ENCODE data around the gene NR6A1.
A peak's percentile ranks its signal among the peaks of the same experiment; 100 is the strongest.

Gene NR6A1

DNA sequence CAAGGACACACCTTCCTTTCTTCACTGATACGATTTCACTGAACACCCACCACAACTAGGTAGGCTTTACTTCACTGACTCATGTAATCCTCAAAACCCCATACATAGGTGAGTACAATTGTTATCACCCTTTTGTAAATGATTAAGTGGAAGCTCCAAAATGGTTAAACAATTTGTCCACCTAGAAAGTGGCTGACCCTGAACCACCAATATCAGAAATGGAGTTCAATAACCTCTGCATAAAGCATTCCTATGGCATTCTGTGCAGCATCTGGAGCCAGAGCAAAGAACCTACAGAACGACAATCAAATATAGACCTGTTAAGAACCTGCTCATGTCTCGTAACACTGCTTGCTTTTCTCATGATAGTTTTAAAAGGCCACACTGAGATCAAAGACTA is 213.2 kb downstream of the NR6A1 start:
- DNase-seq = no peak

DNA sequence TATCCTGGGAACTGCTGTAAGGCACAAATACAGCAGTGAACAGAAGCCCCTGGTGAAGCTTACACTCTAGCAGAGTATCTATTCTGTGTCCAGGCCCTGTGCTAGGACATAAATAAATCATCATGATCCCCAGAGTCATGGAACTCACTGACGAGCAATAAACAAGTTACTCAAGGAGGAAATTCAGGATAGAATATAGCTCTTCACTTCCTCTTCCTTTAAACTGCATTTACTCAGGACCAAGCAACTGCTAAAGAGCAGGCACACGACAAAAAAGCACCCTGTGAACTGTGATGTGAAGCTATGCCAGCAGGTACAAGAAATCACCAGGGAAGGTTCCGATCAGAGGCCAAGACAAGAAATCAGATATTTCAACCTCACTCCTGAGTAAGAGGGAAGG is 216.1 kb downstream of the NR6A1 start:
- DNase-seq = no peak

DNA sequence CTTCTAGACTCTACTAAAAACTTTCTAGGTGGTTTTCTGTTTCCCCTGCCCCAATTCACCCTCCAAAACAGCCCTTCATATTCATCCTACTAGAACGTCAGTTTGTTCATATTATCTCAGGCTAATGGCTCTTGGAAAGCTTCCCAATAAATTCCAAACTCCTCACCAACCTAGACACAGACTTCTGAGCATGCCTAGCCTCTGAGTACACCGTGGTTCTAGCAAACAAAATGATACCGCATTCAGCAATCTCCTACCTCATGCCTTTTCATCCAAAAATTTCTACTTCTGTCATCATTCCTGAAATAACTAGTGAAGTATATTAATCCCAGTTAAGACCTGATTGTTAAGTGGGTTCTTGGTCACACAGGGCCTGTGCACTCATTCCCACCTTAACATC is 217.4 kb downstream of the NR6A1 start:
- DNase-seq = no peak

DNA sequence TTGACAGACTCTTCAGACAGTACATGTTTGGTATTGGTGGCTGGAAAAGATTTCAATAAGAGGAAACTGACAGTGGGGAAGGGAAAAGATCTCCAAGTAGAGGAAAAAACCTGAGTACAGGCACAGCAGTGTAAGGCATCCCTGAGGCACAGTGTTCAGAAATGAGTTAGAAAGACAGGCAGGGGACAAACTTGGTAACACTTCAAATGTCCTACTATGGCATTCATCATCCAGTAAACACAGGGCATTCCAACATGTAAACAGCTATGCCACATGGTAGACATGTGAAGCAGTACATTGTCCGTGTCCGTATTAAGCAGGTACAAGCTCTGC is 218.9 kb downstream of the NR6A1 start:
- DNase-seq = no peak

DNA sequence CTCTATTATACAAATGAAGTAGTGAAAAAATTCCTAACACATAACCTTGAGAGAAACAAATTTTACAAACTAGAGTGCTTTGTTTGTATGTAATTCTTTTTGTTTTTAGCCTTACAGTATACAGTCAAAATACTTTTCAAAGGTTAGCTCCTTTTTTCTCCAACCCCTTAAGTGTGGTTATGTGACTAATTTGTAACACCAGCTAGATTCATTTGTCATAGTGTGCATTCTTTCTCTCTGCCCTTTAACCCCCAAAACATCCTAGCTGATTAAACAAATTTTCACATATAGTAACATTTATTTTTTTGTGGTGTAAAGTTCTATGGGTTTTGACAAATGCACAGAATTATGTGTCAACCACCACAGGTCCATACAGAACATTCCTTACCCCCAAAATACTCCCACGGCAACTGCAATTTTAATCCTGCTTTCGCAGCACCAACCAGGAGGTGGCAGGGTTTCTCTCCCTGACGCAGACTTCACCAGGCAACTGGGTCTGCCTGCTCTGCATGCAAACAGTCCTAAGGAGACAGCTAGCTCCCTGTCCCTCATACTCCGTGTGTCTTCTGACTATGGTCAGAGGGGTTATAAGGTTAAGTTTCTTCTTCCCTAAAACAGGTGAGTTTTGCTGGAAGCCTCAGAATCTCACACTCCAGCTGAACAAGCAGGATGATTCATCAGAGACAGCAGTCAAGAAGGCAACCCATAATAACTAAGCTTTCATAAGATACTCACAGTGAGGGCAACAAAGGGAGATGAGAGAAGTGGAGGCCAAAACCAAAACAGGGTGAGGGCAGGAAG is 219.4 kb downstream of the NR6A1 start:
- peak in 1 of 2 experiments; percentile 3 for DNase-seq

DNA sequence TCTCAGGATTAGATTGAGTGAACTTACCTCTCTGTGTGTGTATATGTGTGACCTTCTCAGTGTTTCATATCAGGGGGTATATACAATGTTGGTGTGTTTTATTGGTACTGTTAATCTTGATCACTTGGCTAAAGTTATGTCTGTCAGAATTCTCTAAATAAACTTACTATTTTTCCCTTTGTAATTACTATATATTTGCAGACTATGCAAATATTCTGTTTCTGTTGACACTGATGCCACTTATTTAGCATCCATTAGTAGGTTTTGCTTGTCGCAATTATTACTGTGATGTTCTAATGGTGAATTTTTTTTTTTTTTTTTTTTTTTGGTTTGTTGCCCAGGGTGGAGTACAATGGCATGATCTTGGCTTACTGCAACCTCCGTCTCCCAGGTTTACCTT is 221.0 kb downstream of the NR6A1 start:
- no peak for DNase-seq

DNA sequence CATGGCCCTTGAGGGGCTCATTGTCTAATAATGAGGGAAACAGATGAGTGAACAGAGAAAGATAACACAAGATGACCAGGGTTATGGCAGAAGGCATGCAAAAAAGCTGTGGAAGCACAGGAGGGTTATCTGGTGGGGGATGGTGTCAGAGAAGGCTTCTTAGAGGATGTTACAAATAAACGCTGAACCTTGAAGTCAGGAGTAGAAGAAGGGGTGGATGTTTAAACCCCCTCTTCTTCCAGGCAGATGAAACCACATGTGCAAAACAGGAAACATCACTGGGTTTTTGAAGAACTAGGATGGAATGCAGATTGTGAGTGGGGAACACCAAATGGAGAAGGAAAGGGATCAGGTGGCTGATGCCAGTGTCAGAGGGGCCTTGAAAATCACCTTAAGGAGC is 222.1 kb downstream of the NR6A1 start:
- DNase-seq = no peak

DNA sequence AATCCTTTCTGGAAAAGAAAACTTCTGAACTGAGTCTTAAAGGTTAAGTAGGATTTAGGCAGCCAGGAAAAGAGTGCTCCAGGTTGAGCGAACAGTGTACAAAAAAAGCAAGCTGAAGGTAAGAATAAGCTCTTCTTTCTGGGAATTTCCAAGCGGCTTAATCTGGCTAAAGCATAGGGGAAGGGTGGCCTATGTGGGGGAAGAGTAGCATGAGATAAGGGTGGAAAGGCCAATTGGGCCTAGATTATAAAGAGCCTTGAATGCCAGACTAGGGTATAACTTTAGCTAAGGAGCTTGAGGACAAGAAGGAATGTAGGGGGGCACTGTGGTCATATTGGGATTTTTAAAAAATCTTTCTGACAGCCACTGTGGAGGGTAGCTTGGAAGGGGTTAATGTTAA is 226.6 kb downstream of the NR6A1 start:
- DNase-seq = no peak

DNA sequence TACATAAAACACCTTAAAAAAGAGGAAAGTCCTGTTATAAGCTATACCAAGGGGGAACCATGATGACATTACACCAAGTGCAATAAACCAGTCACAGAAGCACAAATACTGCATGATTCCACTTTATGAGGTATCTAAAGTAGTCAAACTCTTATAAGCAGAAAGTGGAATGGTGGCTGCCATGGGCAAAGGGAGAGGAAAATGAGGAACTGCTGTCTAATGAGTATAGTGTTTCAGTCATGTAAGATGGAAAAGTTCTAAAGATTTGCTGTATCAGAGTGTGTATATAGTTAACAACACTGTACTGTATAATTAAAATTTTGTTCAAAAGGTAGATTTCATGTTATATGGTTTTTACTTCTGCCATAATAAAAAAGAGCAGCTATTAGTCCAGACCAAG is 229.3 kb downstream of the NR6A1 start:
- DNase-seq = no peak

DNA sequence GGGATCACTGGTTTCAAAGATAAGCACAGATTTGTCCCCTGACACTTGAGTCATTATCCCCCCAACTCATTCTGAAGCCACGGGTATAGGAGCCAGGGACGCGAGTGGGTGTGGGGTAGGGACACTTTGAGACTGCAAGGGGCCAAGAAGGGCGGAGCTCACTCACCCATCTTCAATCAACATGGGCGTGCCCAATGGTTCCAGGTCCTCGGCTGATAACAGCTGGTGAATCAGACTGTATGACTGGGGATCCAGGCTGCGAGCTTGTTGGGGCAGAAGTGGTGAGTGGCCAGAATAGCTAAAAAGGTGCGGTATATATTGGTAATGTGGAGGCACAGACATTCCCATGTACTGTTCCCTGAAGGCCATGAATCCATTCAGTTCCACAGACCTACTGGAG is 233.2 kb downstream of the NR6A1 start:
- DNase-seq = no peak

DNA sequence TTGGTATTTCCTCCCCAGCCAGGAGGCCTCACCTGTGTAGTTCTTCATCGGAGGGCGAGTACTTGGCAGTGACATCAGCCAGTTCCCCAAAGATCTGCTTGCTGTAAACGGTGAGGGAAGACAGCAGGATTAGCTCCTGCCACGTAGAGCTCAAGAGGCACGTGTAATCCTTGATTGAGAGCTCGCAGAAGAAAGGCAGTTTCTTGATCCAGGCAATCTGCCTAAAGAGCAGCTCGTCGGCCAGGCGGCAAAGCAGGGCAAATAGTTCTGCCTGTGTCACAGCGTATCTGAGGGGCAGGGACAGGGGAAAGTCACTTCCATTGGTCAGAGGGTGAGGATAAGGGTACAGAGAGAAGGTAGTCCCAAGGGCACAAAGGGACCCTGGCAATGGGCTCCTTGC is 235.3 kb downstream of the NR6A1 start:
- no peak for DNase-seq

DNA sequence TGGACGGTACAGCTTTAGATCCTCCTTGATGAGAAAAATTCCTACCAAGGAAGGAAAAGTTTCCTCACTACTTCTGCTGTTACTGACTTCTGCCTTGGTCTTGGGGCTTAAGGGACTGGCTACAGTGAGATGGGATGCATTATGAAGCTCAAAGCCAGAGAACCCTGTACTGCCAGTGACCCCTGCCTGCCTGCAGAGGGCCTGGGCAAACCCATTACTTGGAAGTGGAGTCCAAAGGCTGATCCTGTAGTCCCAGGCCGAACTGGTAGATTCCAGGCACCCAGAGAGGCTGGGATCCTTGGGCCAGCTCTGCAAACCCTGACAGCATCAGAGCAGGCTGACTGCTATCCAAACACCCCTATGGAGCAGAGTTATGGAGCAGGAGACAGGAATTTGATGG is 238.2 kb downstream of the NR6A1 start:
- no peak for DNase-seq

DNA sequence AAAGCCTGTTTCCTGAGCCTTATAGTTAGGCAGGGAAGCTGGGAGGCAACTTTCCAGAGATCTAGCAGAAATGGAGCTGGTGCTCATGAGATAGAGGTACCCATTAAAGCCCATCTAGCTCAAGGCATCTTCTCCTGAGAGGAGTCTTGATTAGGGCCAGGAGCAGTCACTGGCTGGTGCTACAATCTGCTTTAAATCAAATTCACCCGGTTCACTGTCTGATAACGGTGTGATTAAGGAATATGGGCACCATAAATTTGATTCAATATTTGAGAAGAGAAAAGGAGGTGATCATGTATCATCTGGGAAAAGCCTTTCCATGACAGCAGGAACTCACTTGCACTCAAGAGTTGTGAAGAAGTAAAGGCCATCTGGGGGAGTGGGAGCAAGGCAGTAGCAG is 240.0 kb downstream of the NR6A1 start:
- no peak for DNase-seq

DNA sequence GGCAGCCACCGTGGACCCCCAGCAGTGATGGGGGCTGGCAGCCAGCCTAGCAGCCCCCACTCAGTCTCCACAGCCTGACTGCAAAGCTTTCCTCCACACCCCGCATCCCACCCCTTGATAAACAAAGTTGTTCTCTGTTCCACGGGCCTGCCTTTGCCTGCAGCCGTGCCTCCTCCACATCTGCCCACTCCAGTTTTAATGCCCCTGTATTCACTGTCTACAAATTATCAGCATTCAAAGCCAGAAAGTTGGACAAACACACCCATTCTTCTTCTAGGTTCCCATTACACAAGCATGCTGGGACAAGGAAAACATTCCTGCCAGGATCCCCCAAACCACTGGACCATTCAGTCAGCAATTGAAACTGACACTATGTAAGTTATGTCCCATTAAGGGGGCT is 240.9 kb downstream of the NR6A1 start:
- no peak for DNase-seq

DNA sequence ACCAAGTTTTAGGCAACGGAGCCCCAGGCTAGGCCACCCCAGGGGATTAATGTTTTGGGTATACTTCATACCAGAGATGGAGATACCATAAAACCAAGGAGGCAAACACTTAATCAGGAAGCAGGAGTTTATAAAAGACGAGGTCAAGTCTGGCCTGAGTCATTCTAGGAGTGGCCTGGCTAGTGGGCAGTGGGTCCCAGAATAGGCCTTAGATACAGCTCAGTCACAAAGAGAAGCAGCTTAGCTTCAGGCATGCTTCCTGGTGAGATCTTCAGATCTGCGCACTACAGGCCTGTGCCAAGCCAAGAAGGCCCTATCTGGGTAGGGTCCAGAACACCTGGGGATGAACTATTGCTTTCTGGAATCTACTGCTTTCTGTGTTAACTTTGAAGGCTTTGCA is 243.3 kb downstream of the NR6A1 start:
- DNase-seq = no peak

DNA sequence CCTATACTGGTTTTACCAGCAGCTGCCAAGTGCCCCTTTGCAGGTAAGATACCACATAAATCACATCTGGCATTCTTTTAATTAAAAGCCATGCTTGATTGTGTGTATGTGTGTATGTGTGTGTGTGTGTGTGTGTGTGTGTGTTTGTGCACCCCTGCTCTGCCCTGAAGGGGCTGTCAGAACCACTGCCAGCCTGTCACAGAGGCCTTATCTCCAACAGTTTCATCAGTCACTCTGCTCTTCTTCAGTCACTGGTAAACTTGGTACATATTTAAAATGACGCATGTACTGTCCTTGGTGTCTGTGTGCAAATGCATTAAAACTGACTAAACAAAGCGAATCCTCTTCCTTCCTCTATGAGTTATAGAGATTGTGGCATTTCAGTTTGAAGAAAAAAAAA is 244.9 kb downstream of the NR6A1 start:
- no peak for DNase-seq

DNA sequence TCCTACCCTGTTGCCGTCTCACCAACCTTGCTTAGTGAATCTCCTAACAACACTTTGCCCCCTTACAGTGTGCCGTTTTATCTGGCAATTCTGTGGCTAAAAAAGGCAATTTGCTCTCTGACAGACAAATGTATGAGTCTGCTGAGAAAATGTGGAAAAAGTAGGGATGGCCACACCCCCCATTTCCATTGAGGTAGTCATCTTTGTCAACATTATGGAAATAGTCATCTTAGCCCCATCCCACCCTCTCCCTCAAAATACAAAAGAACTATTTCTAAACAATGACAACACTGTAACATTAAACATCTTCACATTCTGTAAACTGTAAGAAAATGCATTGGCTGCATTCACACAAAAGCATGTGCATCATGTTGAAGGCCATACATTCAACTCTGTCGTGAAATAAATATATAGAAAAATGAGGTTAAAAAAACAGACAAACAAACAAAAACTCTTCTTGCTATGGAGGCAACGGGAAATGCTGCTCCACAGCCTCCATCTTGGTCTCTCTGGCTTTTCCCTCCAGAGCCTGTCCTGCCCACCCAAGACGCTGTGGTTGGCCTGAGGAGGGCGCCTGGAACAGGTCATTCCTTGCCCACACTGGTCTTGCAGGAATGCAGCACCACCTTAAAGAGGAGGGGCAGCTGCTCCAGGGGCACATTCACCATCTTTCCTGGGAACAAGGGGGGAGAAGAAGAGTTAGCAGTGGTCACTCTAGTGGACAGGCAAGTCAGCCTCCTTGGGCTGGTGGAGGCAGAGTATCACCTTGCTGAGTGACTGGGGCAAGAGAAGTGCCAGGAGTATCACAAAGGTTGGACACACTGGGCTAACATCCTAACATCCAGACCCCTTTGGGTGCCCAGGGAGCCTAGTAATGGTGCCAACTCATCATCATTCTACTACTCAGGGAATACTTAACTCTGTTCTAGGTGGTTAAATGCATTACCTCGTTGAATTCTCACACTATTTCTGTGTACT is 248.7 kb downstream of the NR6A1 start:
- DNase-seq = no peak

DNA sequence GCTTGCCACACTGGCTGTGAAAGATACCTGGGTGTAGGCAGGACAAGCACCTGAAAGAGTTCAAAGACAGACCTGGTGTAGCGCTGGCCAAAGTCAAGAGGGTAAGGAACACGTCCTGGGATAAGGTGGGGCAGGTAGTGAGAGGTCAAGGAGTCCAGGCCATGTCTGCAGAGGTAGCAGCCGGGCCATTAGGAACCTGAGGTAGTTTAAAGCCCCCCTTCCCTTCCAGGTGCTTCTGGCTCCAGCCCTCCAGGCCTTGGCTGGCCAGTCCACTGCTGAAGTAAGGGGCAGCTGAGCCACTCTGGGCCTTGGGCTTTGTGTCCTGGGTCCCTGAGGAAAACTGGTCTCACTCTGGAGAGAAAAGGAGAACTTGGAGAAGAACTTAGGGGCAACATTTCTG is 250.0 kb downstream of the NR6A1 start:
- DNase-seq = no peak

DNA sequence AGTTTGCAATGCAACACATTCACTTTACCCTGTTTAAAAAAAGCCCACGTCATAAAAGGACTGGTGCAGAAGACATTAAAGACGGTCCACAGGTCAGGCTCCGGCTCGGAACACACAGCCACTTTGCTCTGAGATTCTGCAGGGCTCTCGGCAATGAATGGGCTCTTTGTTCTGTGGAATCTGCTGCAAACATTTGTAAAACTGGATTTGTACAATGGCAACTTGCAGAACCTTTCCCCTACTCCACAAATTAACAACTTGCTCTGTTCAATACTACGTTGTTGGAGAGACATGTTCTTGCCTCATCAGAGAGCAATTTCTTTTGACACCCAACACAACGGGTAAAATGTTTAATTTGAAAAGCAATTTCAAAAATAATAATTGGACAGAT is 250.9 kb downstream of the NR6A1 start:
- no peak for DNase-seq

DNA sequence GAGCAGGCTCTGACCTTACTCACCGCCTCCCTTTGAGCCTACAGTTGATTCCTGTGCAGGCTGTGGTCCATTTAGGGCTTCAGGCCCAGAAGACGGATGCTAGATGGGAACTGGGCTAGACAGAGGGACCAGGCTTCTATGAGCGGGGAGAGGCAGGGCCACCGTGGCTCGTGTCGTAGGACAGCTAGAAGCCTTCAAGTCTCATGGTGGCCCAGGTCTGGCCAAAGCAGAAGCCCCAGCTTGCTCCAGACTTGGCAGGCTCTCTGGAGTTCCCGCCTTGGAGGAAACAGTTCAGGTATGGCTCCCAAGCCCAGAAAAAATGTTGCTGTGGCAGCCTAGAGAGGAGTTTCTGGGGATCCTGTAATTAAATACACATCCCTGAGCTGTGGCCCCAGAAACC is 253.0 kb downstream of the NR6A1 start:
- no peak for DNase-seq

DNA sequence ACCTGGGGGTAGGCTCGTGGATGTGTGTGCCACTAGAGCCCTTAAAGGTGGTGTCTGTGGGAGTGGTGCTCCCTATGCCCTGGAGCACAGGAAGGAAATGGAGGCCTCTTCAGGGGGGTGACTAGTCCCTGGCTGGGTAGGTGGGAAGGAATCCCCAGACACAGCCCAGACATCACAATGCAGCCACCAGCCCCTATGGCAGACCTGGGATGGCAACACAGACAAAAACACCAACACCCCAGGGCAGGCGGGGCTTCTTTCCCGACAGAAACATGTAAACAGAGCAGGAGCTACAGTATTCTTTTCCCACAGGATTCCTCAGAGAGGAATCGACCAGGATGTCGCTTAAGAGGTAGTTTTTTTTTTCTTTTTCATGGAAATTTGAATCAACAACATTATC is 253.5 kb downstream of the NR6A1 start:
- no peak for DNase-seq

DNA sequence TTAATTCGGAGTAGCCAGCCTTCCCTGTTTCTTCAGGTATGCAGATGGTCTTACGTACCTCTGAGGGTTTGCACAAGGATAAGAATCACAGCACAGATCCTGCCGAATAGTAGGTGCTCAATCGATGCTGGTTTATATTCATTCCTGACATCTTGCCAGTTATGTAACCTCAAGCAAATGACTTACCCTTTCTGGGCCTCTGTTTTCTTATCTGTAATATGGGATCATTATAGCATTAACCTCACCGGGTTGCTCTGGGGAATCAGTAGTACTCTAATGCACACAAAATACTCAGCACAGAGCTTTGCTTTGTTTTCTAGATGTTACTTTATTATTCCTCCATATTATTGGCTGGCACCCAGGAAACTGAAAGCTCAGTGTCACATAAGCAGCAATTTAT is 256.2 kb downstream of the NR6A1 start:
- DNase-seq = no peak

DNA sequence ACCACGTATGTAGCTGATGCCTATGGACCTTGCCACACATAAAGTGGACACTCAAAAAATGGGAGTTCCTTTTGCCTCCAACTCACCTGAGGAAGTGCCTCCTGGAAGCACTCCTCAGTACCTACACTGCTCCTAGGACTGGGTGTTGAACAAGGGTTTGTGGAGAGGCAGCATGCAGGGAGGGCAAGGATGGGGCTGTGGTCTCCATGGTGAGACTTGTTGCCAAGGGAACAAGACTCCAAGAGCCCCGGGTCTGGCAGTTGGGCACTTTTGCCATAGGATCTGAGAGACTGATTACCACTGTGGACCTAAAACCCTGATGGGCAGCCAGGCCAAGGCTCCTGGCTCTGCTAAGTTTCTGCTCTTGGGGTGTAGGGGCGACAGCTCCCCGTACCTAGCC is 257.0 kb downstream of the NR6A1 start:
- no peak for DNase-seq

DNA sequence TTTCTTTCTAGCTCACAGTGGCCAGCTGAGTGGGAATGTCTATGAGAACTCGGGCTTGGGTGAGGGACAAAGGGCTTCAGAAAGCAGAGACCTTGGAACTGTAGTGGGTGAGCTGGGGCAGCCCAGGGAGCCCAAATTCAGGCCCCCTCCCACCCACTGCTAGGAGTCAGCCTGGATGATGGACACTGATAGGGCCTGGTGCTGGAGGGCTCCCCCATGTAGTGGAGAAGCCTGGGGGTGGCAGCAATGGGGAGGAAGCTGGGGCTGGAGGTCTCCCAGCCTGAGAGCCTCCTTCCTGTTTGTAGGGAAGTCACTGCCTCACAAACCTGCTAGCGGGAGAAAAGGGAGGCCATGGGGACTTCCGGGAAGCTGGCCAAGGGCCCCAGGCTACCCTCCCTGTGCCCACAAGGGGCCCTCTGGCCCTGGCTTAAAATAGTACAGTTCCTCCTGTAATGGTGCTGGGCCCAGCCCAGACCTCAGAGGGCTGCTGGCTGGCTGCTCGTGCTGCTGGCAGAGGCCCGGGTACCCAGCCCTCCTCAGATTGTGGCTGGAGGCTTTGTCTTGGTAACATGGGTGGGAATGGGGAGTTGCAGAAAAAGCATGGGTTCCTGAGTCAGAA is 257.6 kb downstream of the NR6A1 start:
- no peak for DNase-seq
